ENCODE data around the gene SHROOM4.

- TF ChIP-seq, protein P1, sequence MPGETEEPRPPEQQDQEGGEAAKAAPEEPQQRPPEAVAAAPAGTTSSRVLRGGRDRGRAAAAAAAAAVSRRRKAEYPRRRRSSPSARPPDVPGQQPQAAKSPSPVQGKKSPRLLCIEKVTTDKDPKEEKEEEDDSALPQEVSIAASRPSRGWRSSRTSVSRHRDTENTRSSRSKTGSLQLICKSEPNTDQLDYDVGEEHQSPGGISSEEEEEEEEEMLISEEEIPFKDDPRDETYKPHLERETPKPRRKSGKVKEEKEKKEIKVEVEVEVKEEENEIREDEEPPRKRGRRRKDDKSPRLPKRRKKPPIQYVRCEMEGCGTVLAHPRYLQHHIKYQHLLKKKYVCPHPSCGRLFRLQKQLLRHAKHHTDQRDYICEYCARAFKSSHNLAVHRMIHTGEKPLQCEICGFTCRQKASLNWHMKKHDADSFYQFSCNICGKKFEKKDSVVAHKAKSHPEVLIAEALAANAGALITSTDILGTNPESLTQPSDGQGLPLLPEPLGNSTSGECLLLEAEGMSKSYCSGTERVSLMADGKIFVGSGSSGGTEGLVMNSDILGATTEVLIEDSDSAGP (CRISPR knock-in tag; IDR thresholded peaks at IDR 0.05): no peak
- TF ChIP-seq NFRKB (IDR thresholded peaks at IDR 0.05; ENCODE audit: low read depth): no peak
Measured at GRCh38 chrX:50614460-50614859, 199.5 kb downstream of the SHROOM4 start.

Data from K562 (cell line).